Upper lobe of left lung (tissue), 4 donors: Measurements from ENCODE around the gene ACP7.
A peak's percentile ranks its signal among the peaks of the same experiment; 100 is the strongest.

ENCODE experiments used
- POLR2A ChIP-seq, 4 donors: fragments of 450-650 bp; IDR thresholded peaks; one replicate each; pipeline ENCODE4 v1.5.1; 2016 to 2017; ENCODE audit warnings: antibody characterized with exemption in 4 of 4, mild to moderate bottlenecking in 2 of 4
- POLR2AphosphoS5 ChIP-seq, 2 donors: sonication (generic); formaldehyde crosslinking; IDR thresholded peaks; one replicate each; pipeline ENCODE4 v1.5.1; 2017; ENCODE audit warnings: antibody characterized with exemption in 2 of 2
- TF ChIP-seq, protein P1 (sequence below), 6 experiments: fragments of 450-650 bp in 4 of 6; fragments of 200-600 bp in 2 of 6; sonication (generic) in 2 of 6; IDR thresholded peaks; one replicate each; pipeline ENCODE4 v1.5.1; 2016 to 2019; ENCODE audit warnings: antibody characterized with exemption in 6 of 6

DNA sequence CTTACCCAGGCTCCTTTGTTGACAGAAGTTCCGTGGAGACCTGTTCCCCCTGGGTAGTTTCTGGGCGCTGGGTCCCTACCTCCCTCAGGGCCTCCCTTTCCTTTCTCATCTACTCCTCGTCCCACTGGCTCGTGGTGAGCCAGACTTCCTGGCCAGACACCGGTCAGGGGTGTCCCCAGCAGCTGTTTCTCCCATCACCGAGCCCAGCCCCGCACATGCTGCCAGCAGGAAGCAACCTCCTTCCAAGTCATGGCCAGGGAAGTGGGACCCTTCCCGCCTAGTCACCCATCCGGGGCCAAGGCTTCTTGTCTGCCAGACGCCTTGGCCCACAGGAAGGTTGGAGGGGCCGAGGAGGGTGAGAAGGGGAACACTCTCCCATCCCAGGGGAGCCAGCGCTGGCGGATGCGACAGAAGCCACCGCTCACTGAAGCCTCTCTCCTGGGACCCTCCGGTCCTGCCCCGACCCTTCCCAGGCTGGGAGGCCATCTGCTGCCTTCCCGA is 47.1 kb downstream of the ACP7 start:
- TF ChIP-seq, protein P1, sequence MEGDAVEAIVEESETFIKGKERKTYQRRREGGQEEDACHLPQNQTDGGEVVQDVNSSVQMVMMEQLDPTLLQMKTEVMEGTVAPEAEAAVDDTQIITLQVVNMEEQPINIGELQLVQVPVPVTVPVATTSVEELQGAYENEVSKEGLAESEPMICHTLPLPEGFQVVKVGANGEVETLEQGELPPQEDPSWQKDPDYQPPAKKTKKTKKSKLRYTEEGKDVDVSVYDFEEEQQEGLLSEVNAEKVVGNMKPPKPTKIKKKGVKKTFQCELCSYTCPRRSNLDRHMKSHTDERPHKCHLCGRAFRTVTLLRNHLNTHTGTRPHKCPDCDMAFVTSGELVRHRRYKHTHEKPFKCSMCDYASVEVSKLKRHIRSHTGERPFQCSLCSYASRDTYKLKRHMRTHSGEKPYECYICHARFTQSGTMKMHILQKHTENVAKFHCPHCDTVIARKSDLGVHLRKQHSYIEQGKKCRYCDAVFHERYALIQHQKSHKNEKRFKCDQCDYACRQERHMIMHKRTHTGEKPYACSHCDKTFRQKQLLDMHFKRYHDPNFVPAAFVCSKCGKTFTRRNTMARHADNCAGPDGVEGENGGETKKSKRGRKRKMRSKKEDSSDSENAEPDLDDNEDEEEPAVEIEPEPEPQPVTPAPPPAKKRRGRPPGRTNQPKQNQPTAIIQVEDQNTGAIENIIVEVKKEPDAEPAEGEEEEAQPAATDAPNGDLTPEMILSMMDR (IDR thresholded peaks at IDR 0.05), result no peak
- TF ChIP-seq POLR2A (IDR thresholded peaks at IDR 0.05) (no peak), POLR2AphosphoS5 (IDR thresholded peaks at IDR 0.05) (peak; percentile 68 to 71)
